OCI-LY1 (cell line): ENCODE results near the gene DOCK6.

Experiments
- CTCF ChIP-seq: fragments of 200-600 bp; sonication (generic), shearing (Covaris generic); IDR thresholded peaks from 2 replicates; pipeline ENCODE4 v1.5.1; 2017; ENCODE audit warnings: mild to moderate bottlenecking, antibody characterized with exemption, low read length, moderate library complexity, mixed read lengths
- EZH2 ChIP-seq: fragments of 200-600 bp; sonication (generic), shearing (Covaris generic); IDR thresholded peaks from 2 replicates; pipeline ENCODE4 v1.8.0; 2017; ENCODE audit warnings: borderline replicate concordance, mixed run types, mild to moderate bottlenecking, antibody characterized with exemption, low read length, moderate library complexity, mixed read lengths

GRCh38 chr19:11190501-11190900 is 71.8 kb downstream of the DOCK6 start:
- no peak for TF ChIP-seq CTCF
- TF ChIP-seq EZH2: no peak
